Transverse colon (tissue), 4 donors: ENCODE results near the gene ARHGEF11. TPM values are rescaled to one million over a fixed set of nuclear protein-coding genes. Genes with fewer than 3 reads are reported as not detected.

Experiments used
- DNase-seq: peaks from one replicate; pipeline ENCODE4 v3.0.0-alpha.2; 2019
- H3K27ac ChIP-seq, 4 donors: fragments of 200-600 bp; sonication (generic); 2 replicates each; pipeline ENCODE4 v1.5.1; 2016 to 2018; ENCODE audit warnings: inconsistent platforms in 4 of 4
- H3K27me3 ChIP-seq: fragments of 200-600 bp; sonication (generic); 2 replicates; pipeline ENCODE4 v1.5.1; 2017; ENCODE audit warnings: inconsistent platforms
- H3K36me3 ChIP-seq, 4 donors: fragments of 200-600 bp; sonication (generic); 2 replicates each; pipeline ENCODE4 v1.5.1; 2017 to 2019; ENCODE audit warnings: inconsistent platforms in 4 of 4
- H3K4me1 ChIP-seq, 4 donors: fragments of 200-600 bp; sonication (generic); 2 replicates each; pipeline ENCODE4 v1.5.1; 2017 to 2020; ENCODE audit warnings: inconsistent platforms in 4 of 4
- H3K4me3 ChIP-seq, 4 donors: fragments of 200-600 bp; sonication (generic); 1 replicate in 1 of 4; 2 replicates in 3 of 4; pipeline versions ENCODE4 v1.5.1 to v1.6.1; 2017 to 2019; ENCODE audit warnings: inconsistent platforms in 4 of 4
- H3K9me3 ChIP-seq, 2 donors: fragments of 200-600 bp; sonication (generic); 2 replicates each; pipeline ENCODE4 v1.5.1; 2017 to 2019; ENCODE audit warnings: inconsistent platforms in 2 of 2
- EP300 ChIP-seq: sonication (generic); formaldehyde crosslinking; IDR thresholded peaks from one replicate; pipeline ENCODE4 v1.6.1; 2017; ENCODE audit warnings: antibody characterized with exemption, low read depth
- POLR2A ChIP-seq: fragments of 450-650 bp; IDR thresholded peaks from one replicate; pipeline ENCODE4 v1.6.1; 2016; ENCODE audit warnings: antibody characterized with exemption, mild to moderate bottlenecking, moderate library complexity
- POLR2AphosphoS5 ChIP-seq, 3 donors: sonication (generic); formaldehyde crosslinking; IDR thresholded peaks; one replicate each; pipeline ENCODE4 v1.6.1; 2016; ENCODE audit warnings: antibody characterized with exemption in 3 of 3
- WGBS, 2 donors: methylation state at CpG; one replicate each; pipeline ENCODE4 v1.1.5; 2018; ENCODE audit warnings: low coverage in 1 of 2; 5-methylcytosine and 5-hydroxymethylcytosine counted together
- in situ Hi-C, 4 donors: fragments of 200-750 bp; cut with MboI; loops; one replicate each; pipeline versions ENCODE4 v1.15.0 to v1.15.1; 2017; ENCODE audit warnings: low sequenced_read_pairs in 3 of 4, low pct_ligation_motif_present in 1 of 4, low pct_unique_long_range_greater_than_20kb in 1 of 4
- intact Hi-C: fragments of 100-400 bp; cut with DNase I; formaldehyde crosslinking; loops from one replicate; pipeline ENCODE4 v1.15.1; 2023; ENCODE audit warnings: low total_unique reads
- total RNA-seq, 4 donors: library from RNA; depleted of rRNA; stranded (reverse); fragments of >200 nt; gene quantifications; one replicate each; pipeline ENCODE4 v1.1.0, GENCODE V29; 2016
- TF ChIP-seq, protein P1 (sequence below), 5 experiments: fragments of 200-600 bp in 3 of 5; fragments of 450-650 bp in 2 of 5; sonication (generic) in 3 of 5; IDR thresholded peaks; 1 replicate in 2 of 5; 2 replicates in 3 of 5; pipeline ENCODE4 v1.5.1; 2016 to 2017; ENCODE audit warnings: antibody characterized with exemption in 5 of 5, inconsistent platforms in 3 of 5, mild to moderate bottlenecking in 2 of 5, moderate library complexity in 1 of 5

The ARHGEF11 gene
- total RNA-seq, 4 donors from 2014 or later: 52.6 to 82.8 (median 62.1) TPM

DNA sequence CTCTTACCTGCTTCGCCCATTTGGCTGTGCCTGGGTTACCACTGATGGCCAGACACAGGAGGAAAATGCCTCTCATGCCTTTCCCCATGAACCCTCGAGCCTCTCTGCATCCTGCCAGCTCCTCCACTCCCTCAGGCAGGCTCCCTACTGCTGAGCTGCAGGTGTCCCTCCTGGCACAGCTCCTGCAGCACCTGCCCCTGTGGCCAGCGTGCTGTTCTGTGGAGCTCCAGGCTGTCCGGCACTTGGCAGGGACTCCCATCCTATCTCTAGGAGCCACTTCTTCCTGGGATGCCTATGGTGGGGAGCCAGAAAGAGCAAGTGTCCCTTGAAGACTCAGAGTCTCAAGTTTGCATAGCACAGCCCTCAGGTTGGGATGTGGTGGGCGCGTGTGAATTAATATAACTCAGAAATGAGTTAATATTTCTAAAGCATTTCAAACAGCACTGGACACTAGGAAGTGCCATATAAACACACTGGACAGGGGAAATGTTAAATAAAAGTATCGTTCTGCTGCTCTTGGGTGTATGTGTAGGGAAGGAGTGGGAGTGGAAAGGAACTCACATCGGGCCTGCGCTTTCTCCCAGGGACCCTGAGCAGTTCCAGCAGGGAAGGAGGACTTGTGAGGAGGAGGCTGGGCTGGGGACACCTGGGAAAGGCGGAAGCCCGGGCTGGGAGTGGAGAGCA is 122.4 kb downstream of the ARHGEF11 start:
- Histone ChIP-seq H3K27ac (no peak overlapping the region), H3K4me1 (peaks cover 6 to 30% (median 26%) of the 10 kb centered on the region in 4 donors), H3K4me3 (peak overlapping the region in 1 of 4 donors; percentile 3), H3K27me3 (peaks cover 97% of the 10 kb centered on the region), H3K9me3 (no peaks in the 10 kb centered on the region), H3K36me3 (no peaks in the 10 kb centered on the region)
- in situ Hi-C loops: no loop called here
- 7 to 16% methylated on average over 3 to 11 of the region's 11 CpGs for WGBS, 2 donors
- DNase-seq: no peak
- intact Hi-C loops: no loop called here
- no peak for TF ChIP-seq EP300

DNA sequence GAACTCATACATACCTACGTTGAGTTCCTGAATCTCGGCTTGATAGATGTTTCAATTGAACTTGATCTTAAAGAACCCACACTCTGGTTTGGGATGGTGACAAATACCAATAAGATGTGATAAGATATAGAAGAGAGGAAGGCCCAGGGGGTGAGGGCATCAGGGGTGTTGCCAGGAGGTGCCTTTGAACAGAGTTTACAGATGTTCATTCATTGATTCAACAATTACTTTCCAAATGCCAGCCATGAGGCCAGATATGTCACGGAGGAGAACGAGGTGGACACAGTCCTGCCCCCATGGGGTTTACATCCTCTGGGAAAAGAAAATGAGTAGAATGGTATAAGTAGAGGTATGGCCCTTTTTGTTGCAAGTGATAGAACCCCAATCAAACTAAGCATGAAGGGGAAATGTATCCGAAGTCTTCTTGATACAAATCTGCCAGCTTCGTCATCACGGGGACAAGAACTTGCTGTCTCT is 124.5 kb downstream of the ARHGEF11 start:
- Histone ChIP-seq H3K4me1 (peaks cover 6 to 22% (median 20%) of the 10 kb centered on the region in 4 donors), H3K4me3 (no peak overlapping the region), H3K27ac (no peak overlapping the region), H3K36me3 (no peaks in the 10 kb centered on the region), H3K27me3 (peaks cover 77% of the 10 kb centered on the region), H3K9me3 (no peaks in the 10 kb centered on the region)
- TF ChIP-seq POLR2A (no peak), EP300 (no peak)
- TF ChIP-seq, protein P1, sequence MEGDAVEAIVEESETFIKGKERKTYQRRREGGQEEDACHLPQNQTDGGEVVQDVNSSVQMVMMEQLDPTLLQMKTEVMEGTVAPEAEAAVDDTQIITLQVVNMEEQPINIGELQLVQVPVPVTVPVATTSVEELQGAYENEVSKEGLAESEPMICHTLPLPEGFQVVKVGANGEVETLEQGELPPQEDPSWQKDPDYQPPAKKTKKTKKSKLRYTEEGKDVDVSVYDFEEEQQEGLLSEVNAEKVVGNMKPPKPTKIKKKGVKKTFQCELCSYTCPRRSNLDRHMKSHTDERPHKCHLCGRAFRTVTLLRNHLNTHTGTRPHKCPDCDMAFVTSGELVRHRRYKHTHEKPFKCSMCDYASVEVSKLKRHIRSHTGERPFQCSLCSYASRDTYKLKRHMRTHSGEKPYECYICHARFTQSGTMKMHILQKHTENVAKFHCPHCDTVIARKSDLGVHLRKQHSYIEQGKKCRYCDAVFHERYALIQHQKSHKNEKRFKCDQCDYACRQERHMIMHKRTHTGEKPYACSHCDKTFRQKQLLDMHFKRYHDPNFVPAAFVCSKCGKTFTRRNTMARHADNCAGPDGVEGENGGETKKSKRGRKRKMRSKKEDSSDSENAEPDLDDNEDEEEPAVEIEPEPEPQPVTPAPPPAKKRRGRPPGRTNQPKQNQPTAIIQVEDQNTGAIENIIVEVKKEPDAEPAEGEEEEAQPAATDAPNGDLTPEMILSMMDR (IDR thresholded peaks at IDR 0.05): no peak
- intact Hi-C loops (no loop called here), in situ Hi-C loops (no loop called here)
- WGBS, 2 donors: 56 to 63% methylated on average over 7 of the region's 7 CpGs
- no peak for DNase-seq

DNA sequence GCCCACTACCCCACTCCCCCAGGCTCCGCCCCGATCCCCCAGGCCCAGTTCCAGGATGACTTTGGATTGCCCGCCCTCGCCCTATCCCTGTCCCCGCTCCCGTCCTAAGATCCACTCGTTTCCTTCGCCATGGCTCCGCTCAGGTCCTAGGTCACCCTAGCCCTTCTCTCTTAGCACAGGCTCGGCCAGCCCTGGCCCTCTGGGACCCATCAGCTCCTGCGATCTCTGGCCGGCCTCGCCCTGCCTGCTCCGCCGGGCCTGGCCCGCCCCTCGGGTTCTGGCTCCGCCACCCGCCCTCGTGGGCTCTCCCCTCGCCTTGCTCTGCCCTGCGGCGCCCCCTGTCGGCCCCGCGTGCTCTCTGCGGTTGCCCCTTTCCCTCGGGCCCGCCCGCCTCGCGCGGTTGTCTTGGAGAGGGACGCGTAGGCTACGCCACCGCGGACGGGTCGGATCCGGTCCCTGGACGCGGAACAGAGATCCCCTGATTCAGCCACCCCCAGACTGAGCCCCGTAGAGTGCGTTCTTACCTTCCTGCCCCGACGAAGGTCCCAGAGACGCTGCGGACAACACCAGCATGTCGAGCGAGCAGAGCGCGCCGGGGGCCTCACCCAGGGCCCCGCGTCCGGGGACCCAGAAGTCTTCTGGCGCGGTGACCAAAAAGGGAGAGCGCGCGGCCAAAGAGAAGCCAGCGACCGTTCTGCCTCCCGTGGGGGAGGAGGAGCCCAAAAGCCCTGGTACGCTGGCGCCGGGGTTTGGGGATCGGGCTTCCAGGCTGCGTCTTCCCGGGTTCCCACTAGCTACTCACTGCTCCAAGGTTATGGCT is 125.1 kb downstream of the ARHGEF11 start, which contains the start of gene LRRC71:
TSS of gene LRRC71 (plus strand) at position 400 of the 820 bp plus-strand sequence. CDS start at position 572, 172 bp downstream.
- WGBS, 2 donors: 13% methylated on average over 71 of the region's 71 CpGs; no CpG with 5 or more reads in 1 of the 2 donors
- Histone ChIP-seq H3K27me3 (peaks cover 70% of the 10 kb centered on the region), H3K9me3 (no peaks in the 10 kb centered on the region), H3K27ac (no peak within 1 kb of the TSS), H3K4me3 (peak within 1 kb of the TSS in 1 of 4 donors; percentile 29), H3K4me1 (peaks cover 6 to 22% (median 20%) of the 10 kb centered on the region in 4 donors), H3K36me3 (no peaks in the 10 kb centered on the region)
- TF ChIP-seq POLR2AphosphoS5 (IDR thresholded peaks at IDR 0.05) (peak in 1 of 3 donors; percentile 14), POLR2A (no peak), EP300 (no peak)
- TF ChIP-seq, protein P1 (IDR thresholded peaks at IDR 0.05): peak; percentile 64 to 86 (median 82)
- in situ Hi-C loops: no loop called here
- peak; percentile 79 for DNase-seq
- intact Hi-C loops: no loop called here

DNA sequence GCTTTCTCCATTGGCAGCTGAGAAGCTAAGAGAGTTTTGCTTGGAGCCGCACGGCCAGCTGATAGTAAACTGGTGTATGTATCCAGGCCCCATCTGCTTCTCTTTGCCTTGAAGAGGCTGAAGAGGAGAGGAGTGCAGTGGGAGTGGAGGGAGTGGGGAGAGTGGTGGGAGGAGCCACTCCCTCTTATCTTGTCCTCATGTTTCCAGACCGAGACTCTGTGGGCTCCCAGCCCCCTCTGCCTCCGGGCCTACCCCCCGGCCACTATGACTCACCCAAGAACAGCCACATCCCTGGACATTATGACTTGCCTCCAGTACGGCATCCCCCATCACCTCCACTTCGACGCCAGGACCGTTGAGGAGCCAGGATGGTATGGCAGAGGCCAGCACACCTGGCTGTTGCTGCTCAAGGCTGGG is 131.1 kb downstream of the ARHGEF11 start:
- peaks cover 26% of the 10 kb centered on the region for H3K27me3 ChIP-seq
- intact Hi-C loops (no loop called here), in situ Hi-C loops (no loop called here)
- H3K4me1 ChIP-seq: peaks cover 0 to 7% (median 4%) of the 10 kb centered on the region in 4 donors
- no peak for DNase-seq
- H3K36me3 ChIP-seq: no peaks in the 10 kb centered on the region
- H3K4me3 ChIP-seq: no peak overlapping the region
- H3K27ac ChIP-seq: no peak overlapping the region
- TF ChIP-seq, protein P1 (IDR thresholded peaks at IDR 0.05): no peak
- TF ChIP-seq POLR2A (no peak), POLR2AphosphoS5 (IDR thresholded peaks at IDR 0.05) (no peak), EP300 (no peak)
- 80 to 86% methylated on average over 2 to 9 of the region's 9 CpGs for WGBS, 2 donors
- no peaks in the 10 kb centered on the region for H3K9me3 ChIP-seq
